Endothelial cell of umbilical vein (primary cell): Measurements from ENCODE around the gene ASB2. TPM values are rescaled to one million over a fixed set of nuclear protein-coding genes. Genes with fewer than 3 reads are reported as not detected.

ENCODE experiments used
- BruUV-seq: library from RNA; stranded (reverse); fragments of 400-500 nt; replicated peaks from 2 replicates; lab custom pipeline; 2021; lab: Mats Ljungman, UMichigan
- CTCF ChIA-PET: fragments of 300-600, 350-600 bp; sonication (Branson Sonifier 250); formaldehyde crosslinking; loops from one replicate; lab custom pipeline; 2021; ENCODE audit warnings: antibody characterized with exemption, inconsistent platforms; lab: Charles Lee
- POLR2A ChIA-PET: fragments of 300-600, 350-600 bp; sonication (Branson Sonifier 250); formaldehyde crosslinking; loops from one replicate; lab custom pipeline; 2021; ENCODE audit warnings: antibody characterized with exemption, inconsistent platforms; lab: Charles Lee
- DNase-seq: peaks from one replicate; pipeline ENCODE4 v3.0.0-alpha.2; 2011; ENCODE audit warnings: low read depth, low spot score
- FAIRE-seq: peaks from 2 replicates; lab custom pipeline; 2011; peaks lifted over from hg19 to GRCh38; lab: Jason Lieb, UNC
- H2AFZ ChIP-seq: 2 replicates; pipeline ENCODE4 v1.6.0; 2012; ENCODE audit warnings: low read depth, low read length, control low read depth, inconsistent platforms
- H3K27ac ChIP-seq: 2 replicates; pipeline ENCODE4 v1.5.1; 2011; ENCODE audit warnings: low read depth, mild to moderate bottlenecking, control low read depth, low read length, moderate library complexity; ENCODE audit not compliant: insufficient read depth
- H3K27me3 ChIP-seq, 2 experiments: 2 replicates each; pipeline versions ENCODE4 v1.6.0 to v1.6.1; 2011; ENCODE audit warnings: low read length in 2 of 2, mixed read lengths in 1 of 2; ENCODE audit not compliant: control insufficient read depth in 2 of 2, insufficient read depth in 2 of 2
- H3K36me3 ChIP-seq, 2 experiments: 2 replicates in 1 of 2; 3 replicates in 1 of 2; pipeline ENCODE4 v1.5.1; 2011; ENCODE audit warnings: low read length in 2 of 2, mild to moderate bottlenecking in 1 of 2, moderate library complexity in 1 of 2; ENCODE audit not compliant: control insufficient read depth in 2 of 2, insufficient read depth in 2 of 2; ENCODE audit errors: extremely low read depth in 1 of 2
- H3K4me1 ChIP-seq: 3 replicates; pipeline ENCODE4 v1.5.1; 2011; ENCODE audit warnings: mild to moderate bottlenecking, low read length; ENCODE audit not compliant: control insufficient read depth, insufficient read depth; ENCODE audit errors: extremely low read depth
- H3K4me2 ChIP-seq: 2 replicates; pipeline ENCODE4 v1.6.1; 2011; ENCODE audit warnings: low read length, control low read depth, mixed read lengths; ENCODE audit not compliant: insufficient read depth
- H3K4me3 ChIP-seq, 3 experiments: fragments of 200-600 bp in 1 of 3; sonication (generic), shearing (Covaris generic) in 1 of 3; replicated peaks in 1 of 3; 2 replicates each; pipeline ENCODE4 v1.5.1; 2011 to 2016; ENCODE audit warnings: control low read depth in 3 of 3, low read length in 3 of 3, mild to moderate bottlenecking in 2 of 3, inconsistent platforms in 1 of 3, low read depth in 1 of 3, moderate library complexity in 1 of 3; ENCODE audit not compliant: insufficient read depth in 1 of 3
- H3K79me2 ChIP-seq: 2 replicates; pipeline ENCODE4 v1.6.0; 2012; ENCODE audit warnings: low read length, inconsistent platforms; ENCODE audit not compliant: control insufficient read depth, insufficient read depth
- H3K9ac ChIP-seq: replicated peaks from 2 replicates; pipeline ENCODE3; 2011; ENCODE audit warnings: low read length, control low read depth; ENCODE audit not compliant: insufficient read depth; ENCODE audit errors: extremely low read depth
- H3K9me1 ChIP-seq: replicated peaks from 3 replicates; pipeline ENCODE4 v1.6.0; 2011; ENCODE audit warnings: mild to moderate bottlenecking, low read length; ENCODE audit not compliant: control insufficient read depth, insufficient read depth; ENCODE audit errors: extremely low read depth
- H3K9me3 ChIP-seq: replicated peaks from 2 replicates; pipeline ENCODE4 v1.5.1; 2012; ENCODE audit warnings: low read length, inconsistent platforms; ENCODE audit not compliant: control insufficient read depth, insufficient read depth
- H4K20me1 ChIP-seq: replicated peaks from 2 replicates; pipeline ENCODE3; 2011; ENCODE audit warnings: mild to moderate bottlenecking, low read length; ENCODE audit not compliant: control insufficient read depth, insufficient read depth; ENCODE audit errors: extremely low read depth
- EZH2 ChIP-seq: IDR thresholded peaks from 2 replicates; pipeline ENCODE4 v1.6.1; 2012; ENCODE audit warnings: borderline replicate concordance, low read depth, mild to moderate bottlenecking, moderate library complexity, low read length, inconsistent platforms; ENCODE audit not compliant: severe bottlenecking
- FOS ChIP-seq: IDR thresholded peaks from 2 replicates; pipeline ENCODE4 v1.6.1; 2011; ENCODE audit warnings: mild to moderate bottlenecking, low read length, moderate library complexity, borderline replicate concordance; ENCODE audit not compliant: insufficient read depth
- GATA2 ChIP-seq: IDR thresholded peaks from 2 replicates; pipeline ENCODE4 v1.7.0; 2011; ENCODE audit warnings: low read depth, mild to moderate bottlenecking, moderate library complexity, mixed read lengths, low read length; ENCODE audit not compliant: insufficient read length, insufficient read depth
- JUN ChIP-seq: IDR thresholded peaks from 2 replicates; pipeline ENCODE4 v1.6.1; 2011; ENCODE audit warnings: borderline replicate concordance, low read depth; ENCODE audit not compliant: insufficient read length, insufficient read depth
- MYC ChIP-seq: IDR thresholded peaks from one replicate; pipeline ENCODE4 v1.6.1; 2011; ENCODE audit warnings: mild to moderate bottlenecking, low read depth, low read length
- POLR2A ChIP-seq: IDR thresholded peaks from 2 replicates; pipeline ENCODE4 v1.6.1; 2012; ENCODE audit warnings: low read depth, mild to moderate bottlenecking, control low read depth, low read length
- POLR2AphosphoS5 ChIP-seq: IDR thresholded peaks from 2 replicates; pipeline ENCODE4 v1.6.1; 2012; ENCODE audit warnings: low read depth, mild to moderate bottlenecking, control low read depth, low read length, moderate library complexity; ENCODE audit not compliant: insufficient read depth
- dilution Hi-C: fragments of 300-500 bp; cut with MboI; formaldehyde crosslinking; loops from one replicate; pipeline ENCODE4 v1.15.0; 2019; ENCODE audit warnings: low sequenced_read_pairs; ENCODE audit not compliant: extremely low pct_ligation_motif_present
- intact Hi-C: fragments of 100-400 bp; cut with micrococcal nuclease; formaldehyde crosslinking; loops from one replicate; pipeline ENCODE4 v1.10.0; 2022
- polyA plus RNA-seq, 4 experiments: library from polyadenylated mRNA; depleted of rRNA in 3 of 4; stranded (reverse) in 3 of 4; unstranded in 1 of 4; fragments of >200 nt; gene quantifications; 2 replicates each; pipeline versions ENCODE4 v1.2.1 to v1.2.3, GENCODE V29; 2011 to 2012; ENCODE audit warnings: missing spikeins in 1 of 4
- total RNA-seq: library from RNA; stranded (reverse); gene quantifications from 2 replicates; pipeline ENCODE4 v1.2.3, GENCODE V29; 2021
- TF ChIP-seq, protein P1 (sequence below): IDR thresholded peaks from 2 replicates; pipeline ENCODE4 v1.6.1; 2011; ENCODE audit not compliant: insufficient read depth, insufficient read length
- TF ChIP-seq, protein P2 (sequence below), 2 donors: IDR thresholded peaks; 1 replicate in 1 of 2; 2 replicates in 1 of 2; pipeline ENCODE4 v1.5.1; 2011; ENCODE audit warnings: low read length in 2 of 2, mild to moderate bottlenecking in 2 of 2, moderate library complexity in 2 of 2, control low read depth in 1 of 2, inconsistent platforms in 1 of 2, low read depth in 1 of 2; ENCODE audit not compliant: insufficient read depth in 1 of 2; ENCODE audit errors: extremely low read depth in 1 of 2

The ASB2 gene
- total and polyA plus RNA-seq, 2 donors (not counting 3 experiments of a cell fraction or from before 2014, with no cell fraction given): not detected

DNA sequence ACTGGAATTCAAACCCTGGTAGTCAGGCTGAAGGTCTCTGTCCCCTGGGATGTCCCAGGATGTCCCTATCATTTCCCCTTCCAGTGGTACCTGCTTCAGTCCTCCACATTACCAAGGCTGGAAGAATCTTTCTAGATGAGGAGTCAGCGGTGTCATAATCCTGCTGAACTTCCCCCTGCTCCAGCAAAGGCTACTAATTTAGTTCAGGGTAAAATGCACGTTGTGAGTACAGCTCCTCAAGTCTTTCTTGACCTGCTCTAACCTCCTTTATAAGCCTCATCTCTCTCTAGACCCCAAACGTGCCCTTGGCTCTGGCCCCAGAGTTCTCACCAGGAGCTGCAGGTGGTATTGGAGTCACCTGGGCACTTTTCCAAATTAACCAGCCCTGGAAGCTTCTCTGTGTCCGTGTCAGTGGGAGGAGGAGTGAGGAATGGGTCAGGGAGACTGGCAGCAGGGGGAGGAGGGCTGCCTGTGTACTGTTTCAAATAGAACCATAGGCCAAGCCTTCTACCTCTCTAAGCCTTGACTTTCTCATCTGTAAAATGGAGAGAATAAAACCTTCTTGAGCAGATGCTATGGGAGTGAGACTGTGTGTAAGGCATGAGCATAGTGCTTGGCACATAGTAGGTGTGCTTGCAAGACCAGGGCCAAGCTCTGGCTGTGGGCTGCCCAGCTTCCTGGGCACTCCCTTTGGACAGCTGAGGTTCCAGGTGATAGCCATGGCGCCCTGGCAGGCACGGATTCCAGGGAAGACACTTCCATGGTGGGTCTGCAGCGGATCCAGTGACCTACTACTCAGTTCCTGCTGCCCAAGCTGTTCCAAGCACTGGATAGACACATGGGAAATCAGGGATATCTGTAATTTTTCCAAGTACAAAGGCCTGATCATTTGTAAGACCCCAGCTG, 24.5 kb downstream of the ASB2 start:
- H3K4me3 ChIP-seq: no peak overlapping the region
- FAIRE-seq (no peak), DNase-seq (no peak)
- no peaks in the 10 kb centered on the region for H3K4me1 ChIP-seq
- dilution Hi-C loops: no loop called here
- no peak overlapping the region for H3K27ac ChIP-seq
- CTCF ChIA-PET: interaction anchor here (2.9 kb wide), 1 partner anchor 12 kb away, joined by 22 read pairs; no protein-coding TSS in a partner anchor
- TF ChIP-seq, protein P1, sequence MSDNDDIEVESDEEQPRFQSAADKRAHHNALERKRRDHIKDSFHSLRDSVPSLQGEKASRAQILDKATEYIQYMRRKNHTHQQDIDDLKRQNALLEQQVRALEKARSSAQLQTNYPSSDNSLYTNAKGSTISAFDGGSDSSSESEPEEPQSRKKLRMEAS: no peak
- H3K27me3 ChIP-seq: no peaks in the 10 kb centered on the region
- H3K9me1 ChIP-seq: no peaks in the 10 kb centered on the region
- no peaks in the 10 kb centered on the region for H3K36me3 ChIP-seq
- H2AFZ ChIP-seq: no peak overlapping the region
- H3K9me3 ChIP-seq: no peaks in the 10 kb centered on the region
- no peaks in the 10 kb centered on the region for H3K79me2 ChIP-seq
- H3K9ac ChIP-seq: no peak overlapping the region
- H4K20me1 ChIP-seq: no peaks in the 10 kb centered on the region
- intact Hi-C loops: no loop called here
- POLR2A ChIA-PET: no interaction called here
- no TSS peak for BruUV-seq
- no peak overlapping the region for H3K4me2 ChIP-seq

DNA sequence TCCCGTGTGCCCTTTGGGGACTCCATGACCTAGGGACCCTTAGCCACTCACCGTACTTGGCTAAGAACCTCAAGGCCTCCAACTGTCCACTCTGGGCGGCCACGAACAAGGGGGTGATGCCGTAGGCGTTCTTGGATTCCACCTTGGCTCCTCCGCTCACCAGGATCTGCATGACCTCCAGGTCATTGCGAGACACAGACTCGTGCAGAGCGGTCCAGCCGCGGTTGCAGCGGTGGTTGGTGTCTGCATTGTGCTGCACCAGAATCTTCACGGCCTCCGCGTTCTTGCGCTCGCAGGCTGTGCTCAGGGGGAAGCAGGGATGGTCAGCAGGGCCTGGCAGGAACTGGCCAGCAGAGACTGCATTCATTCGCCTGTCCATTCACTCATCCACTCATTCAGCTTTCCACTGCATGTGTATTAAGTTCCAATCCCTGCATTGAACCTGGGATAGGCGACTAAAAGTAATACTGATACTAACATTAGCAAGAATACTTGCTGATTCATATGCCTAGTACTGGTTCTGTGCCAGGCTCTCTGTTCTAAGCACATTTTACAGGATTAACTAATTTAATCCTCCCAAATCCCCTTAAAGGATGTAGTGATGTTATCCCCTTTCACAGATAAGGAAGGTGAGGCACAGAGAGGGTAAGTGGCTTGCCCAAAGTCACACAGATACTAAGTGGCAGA, 25.3 kb downstream of the ASB2 start:
- no peak overlapping the region for H3K4me2 ChIP-seq
- TF ChIP-seq POLR2A (no peak), JUN (no peak), POLR2AphosphoS5 (no peak), GATA2 (no peak), FOS (no peak), EZH2 (no peak), MYC (no peak)
- TF ChIP-seq, protein P2, sequence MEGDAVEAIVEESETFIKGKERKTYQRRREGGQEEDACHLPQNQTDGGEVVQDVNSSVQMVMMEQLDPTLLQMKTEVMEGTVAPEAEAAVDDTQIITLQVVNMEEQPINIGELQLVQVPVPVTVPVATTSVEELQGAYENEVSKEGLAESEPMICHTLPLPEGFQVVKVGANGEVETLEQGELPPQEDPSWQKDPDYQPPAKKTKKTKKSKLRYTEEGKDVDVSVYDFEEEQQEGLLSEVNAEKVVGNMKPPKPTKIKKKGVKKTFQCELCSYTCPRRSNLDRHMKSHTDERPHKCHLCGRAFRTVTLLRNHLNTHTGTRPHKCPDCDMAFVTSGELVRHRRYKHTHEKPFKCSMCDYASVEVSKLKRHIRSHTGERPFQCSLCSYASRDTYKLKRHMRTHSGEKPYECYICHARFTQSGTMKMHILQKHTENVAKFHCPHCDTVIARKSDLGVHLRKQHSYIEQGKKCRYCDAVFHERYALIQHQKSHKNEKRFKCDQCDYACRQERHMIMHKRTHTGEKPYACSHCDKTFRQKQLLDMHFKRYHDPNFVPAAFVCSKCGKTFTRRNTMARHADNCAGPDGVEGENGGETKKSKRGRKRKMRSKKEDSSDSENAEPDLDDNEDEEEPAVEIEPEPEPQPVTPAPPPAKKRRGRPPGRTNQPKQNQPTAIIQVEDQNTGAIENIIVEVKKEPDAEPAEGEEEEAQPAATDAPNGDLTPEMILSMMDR (IDR thresholded peaks at IDR 0.05; ENCODE audit: extremely low read depth in 1 of 2, insufficient read depth in 1 of 2, low read depth in 1 of 2, low read length in 2 of 2): no peak
- TF ChIP-seq, protein P1: no peak
- BruUV-seq: no TSS peak
- DNase-seq (no peak), FAIRE-seq (no peak)
- peaks cover 0 to 1% of the 10 kb centered on the region in 2 experiments for H3K27me3 ChIP-seq
- no peaks in the 10 kb centered on the region for H3K36me3 ChIP-seq
- H3K27ac ChIP-seq: no peak overlapping the region
- H3K9me3 ChIP-seq: no peaks in the 10 kb centered on the region
- no peak overlapping the region for H2AFZ ChIP-seq
- intact Hi-C loops: no loop called here
- ChIA-PET CTCF (interaction anchor here (2.9 kb wide), 1 partner anchor 11 kb away, joined by 22 read pairs; no protein-coding TSS in a partner anchor), POLR2A (no interaction called here)
- dilution Hi-C loops: no loop called here
- no peaks in the 10 kb centered on the region for H3K9me1 ChIP-seq
- H4K20me1 ChIP-seq: no peaks in the 10 kb centered on the region
- H3K4me3 ChIP-seq: no peak overlapping the region
- H3K4me1 ChIP-seq: peaks cover 4% of the 10 kb centered on the region
- no peak overlapping the region for H3K9ac ChIP-seq
- H3K79me2 ChIP-seq: no peaks in the 10 kb centered on the region
